Urothelium cell line (cell line): ENCODE measurements around the gene GJE1.
"Not testable (repeated sequence)": the region's sequence is repeated elsewhere in the genome, so short reads cannot be mapped to it uniquely, and the experiment has no call there.

Source experiments
- DNase-seq: peaks from one replicate; pipeline ENCODE4 v3.0.0; 2011; ENCODE audit warnings: low spot score, mixed read lengths
- FAIRE-seq: peaks from 2 replicates; lab custom pipeline; 2011; peaks lifted over from hg19 to GRCh38; lab: Jason Lieb, UNC

The GJE1 gene, protein sequence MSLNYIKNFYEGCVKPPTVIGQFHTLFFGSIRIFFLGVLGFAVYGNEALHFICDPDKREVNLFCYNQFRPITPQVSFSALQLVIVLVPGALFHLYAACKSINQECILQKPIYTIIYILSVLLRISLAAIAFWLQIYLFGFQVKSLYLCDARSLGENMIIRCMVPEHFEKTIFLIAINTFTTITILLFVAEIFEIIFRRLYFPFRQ

DNA sequence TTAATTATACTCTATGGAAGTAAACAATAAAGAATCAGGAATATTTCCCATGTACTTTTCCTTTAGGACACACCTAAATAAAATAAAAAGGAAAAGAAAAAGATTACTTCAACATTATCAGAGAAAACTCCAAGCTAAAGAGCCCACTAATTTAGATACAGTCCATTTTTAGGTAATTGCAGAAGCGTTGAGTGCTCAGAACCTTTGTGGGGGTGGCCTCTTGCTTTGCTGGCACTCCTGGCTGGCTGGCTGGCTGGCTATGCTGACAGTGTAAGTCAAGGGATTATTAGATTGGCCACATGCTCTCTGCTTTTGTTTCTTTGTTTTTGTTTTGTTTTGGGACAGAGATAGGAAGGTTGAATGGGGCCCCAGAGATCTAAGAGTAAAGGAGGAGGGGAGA is at the start of gene GJE1:
TSS of gene GJE1 (plus strand) at position 301 of the 400 bp plus-strand sequence. CDS start 234 bp downstream, outside the sequence.
- FAIRE-seq, result no peak
- no peak for DNase-seq

DNA sequence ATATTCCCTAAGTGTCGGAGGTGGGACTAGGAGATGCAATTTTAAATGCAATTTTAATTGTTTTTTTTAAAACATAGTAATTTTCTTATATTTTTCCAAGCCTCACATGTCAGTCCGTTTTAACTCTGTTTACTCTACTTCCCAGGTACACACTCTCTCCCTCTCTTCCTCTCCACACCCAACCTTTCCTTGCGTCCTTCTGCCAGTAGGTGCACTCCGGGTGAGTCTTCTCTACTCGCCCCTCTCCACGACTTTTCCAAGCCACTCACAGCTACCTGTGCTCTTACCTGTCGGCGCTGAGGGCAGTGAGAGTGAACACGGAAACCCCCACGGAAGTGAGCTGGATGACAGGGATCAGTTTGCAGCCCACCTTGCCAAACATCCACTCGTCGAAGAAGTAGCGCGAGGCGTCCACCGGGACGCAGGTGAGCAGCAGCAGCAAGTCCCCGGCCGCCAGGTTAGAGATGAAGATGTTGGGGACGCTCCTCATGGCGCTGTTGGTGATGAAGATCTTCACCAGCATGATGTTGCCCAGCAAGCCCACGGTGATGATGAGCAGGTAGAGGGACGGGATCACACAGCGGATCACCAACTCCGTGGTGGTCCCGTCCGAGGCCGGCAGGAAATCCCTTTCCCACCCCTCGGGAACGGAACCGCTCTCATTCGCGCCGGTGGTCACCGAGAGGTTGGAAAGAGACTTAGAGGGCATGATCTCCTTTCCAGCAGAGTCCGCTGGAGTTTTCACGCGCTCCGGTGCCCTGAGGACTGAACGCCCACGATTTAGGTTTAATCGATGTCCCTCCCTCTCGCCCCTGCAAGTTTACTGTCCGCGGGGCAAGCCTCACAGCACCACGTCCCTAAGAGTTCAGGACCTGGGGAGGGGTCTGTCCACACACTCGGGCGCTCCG is 44.5 kb upstream of the GJE1 start:
- FAIRE-seq, result no peak
- DNase-seq, result no peak

DNA sequence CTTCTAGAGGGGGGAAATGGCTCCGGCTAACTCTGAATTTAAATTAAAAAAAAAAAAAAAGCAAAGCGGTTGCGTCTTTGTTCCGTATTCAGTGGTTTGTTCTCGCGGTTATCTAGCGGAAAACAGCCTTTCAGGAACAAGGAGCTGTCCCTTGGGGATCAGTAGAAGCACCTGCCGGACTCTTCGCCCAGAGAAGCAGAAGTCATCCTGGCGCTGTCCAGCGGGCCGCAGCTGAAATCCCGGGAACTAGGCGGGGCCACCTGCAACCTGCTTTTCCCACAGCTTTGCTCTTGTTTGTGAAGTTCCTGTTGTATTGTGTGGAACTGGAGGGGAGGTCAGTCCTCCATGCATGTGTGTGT is 43.9 kb upstream of the GJE1 start:
- DNase-seq (peak; percentile 77), FAIRE-seq (no peak)

GRCh38 chr6:142104820-142105219 is 27.9 kb upstream of the GJE1 start:
- FAIRE-seq, DNase-seq: not testable (repeated sequence)

- FAIRE-seq, DNase-seq: not testable (repeated sequence)
These were observed 21.9 kb upstream of the GJE1 start for GRCh38 chr6:142110820-142111219.

DNA sequence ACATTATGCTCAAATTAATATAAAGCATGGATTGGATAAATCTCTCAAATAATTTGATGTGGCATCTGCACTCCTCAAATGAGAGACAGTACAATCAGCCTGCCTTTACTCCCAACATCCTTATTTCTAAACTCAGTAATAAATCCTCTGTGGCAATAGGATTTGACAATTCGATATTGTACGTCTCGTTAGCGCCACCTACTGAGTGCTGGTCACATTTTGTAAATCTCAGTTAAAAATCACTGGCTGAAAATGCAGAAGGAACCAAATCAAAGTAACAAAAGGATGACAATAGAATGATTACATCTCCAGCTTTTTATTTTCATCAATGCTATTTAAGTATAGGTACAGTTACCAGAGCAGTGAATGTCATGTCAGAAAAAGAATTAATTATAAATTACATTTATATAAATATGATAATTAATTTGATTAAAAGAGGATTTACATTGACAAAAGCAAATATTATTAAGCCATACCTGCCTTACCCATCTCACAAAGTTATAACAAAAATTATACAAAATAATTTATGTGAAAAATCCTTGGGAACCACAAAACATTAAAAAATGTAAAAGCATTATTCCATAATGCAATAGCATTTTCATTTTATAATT is 20.2 kb upstream of the GJE1 start:
- DNase-seq (peak; percentile 48), FAIRE-seq (peak; percentile 23)

GRCh38 chr6:142117366-142117765 is 15.4 kb upstream of the GJE1 start:
- FAIRE-seq (no peak), DNase-seq (no peak)

DNA sequence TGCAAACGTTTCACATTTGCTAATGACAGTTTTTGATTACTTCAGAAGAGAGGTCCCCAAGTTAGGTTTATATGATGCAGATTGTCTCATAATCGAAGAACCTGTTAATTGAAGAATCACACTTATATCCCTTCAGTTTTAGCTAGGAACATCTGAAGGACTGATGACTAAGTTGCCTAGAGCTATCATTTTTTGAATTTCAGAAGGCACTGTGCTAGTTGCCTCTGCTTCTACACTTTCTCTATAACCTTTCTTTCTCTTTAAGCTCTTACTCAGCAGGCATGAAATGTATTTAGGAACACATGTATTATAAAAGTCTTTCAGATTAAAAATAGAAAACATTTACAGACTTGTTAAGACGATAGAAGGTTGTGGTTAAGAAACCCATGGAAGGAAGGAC is 14.4 kb upstream of the GJE1 start:
- DNase-seq, result no peak
- no peak for FAIRE-seq

DNA sequence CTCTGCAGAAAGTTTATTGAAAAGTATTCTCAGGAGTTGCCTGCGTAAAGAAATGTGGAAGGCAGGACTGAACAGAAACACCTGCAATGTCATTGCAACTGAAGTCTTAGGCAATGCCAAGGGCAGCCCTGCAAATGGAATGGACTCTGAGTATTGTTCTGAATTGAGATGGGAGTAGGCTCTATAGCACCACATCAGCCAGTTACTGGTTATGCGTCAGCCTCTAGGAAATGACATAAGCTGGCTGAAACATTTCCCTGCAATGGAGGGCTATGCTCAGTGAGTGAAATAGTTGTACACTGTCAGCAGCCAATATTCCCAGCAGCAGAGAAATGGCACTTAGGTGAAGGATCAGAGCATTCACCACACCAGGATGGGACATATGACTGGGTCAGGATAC is 13.8 kb upstream of the GJE1 start:
- FAIRE-seq (no peak), DNase-seq (no peak)

DNA sequence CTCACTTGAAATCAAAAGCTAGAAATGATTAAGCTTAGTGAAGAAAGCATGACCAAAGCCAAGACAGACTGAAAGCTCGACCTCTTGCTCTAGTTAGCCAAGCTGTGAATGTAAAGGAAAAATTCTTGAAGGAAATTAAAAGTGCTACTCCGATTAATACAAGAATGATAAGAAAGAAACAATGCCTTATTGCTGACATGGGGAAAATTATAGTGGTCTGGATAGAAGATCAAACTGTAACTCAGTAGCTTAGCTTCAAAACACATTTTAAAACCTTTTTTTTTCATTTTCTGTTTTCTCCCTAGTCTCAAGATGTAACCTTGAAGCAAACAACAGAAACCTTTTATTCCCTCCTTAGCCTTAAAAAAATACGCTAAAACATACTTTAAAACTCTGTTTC is 11.4 kb upstream of the GJE1 start:
- DNase-seq (no peak), FAIRE-seq (no peak)

- DNase-seq (no peak), FAIRE-seq (no peak)
These were observed 1.9 kb upstream of the GJE1 start for GRCh38 chr6:142130814-142131213.

DNA sequence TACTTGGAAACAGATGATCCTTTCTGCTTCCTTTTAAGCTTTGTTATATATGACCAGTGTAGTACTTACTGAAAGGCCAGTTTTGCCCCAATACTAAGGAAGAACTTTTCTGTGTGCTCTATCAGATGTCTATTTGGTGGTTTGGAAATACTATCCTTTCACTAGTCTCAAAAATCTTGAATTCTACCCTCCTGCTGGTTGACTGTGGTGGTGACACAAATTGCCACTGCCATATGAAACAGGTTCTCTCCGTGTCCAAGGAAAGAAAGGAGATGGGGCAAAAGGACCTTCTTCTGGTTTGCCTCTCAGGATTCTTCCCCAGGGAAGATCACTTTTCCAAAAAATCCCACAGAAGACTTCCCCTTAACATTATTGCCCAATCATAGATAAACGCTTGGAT is 6.2 kb downstream of the GJE1 start:
- no peak for DNase-seq
- FAIRE-seq, result no peak

GRCh38 chr6:142141531-142141930 is 8.8 kb downstream of the GJE1 start:
- not testable (repeated sequence) for FAIRE-seq, DNase-seq

- peak; percentile 93 for DNase-seq
- FAIRE-seq, result peak; percentile 95
These were observed 14.3 kb downstream of the GJE1 start, which contains the start of the genes NMBR and VTA1 for GRCh38 chr6:142146828-142147662. Gene NMBR (minus strand): TSS chr6:142147122. CDS start chr6:142088658, 58,464 bp downstream. Gene VTA1 (plus strand): TSS chr6:142147263. CDS start chr6:142147288, 25 bp downstream.

DNA sequence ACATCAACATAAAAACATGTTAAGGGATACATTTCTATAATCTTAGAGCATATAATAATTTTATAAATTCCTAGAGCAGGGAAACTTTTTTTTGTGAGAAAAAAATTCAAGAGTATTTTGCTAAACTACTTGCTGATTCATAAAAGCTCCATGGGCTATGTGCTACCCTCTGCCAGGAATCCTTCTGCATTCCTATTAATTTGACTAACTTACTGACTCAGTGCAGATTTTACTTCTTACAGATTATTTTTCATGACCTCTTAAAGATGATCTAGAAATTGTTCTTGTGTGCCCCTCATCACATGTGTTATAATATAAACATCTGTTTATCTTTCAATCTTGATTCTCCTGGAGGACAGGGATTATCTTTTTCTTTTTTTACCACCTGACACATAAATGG is 20.0 kb downstream of the GJE1 start:
- DNase-seq (no peak), FAIRE-seq (no peak)

GRCh38 chr6:142153196-142153595 is 20.5 kb downstream of the GJE1 start:
- DNase-seq (no peak), FAIRE-seq (no peak)

DNA sequence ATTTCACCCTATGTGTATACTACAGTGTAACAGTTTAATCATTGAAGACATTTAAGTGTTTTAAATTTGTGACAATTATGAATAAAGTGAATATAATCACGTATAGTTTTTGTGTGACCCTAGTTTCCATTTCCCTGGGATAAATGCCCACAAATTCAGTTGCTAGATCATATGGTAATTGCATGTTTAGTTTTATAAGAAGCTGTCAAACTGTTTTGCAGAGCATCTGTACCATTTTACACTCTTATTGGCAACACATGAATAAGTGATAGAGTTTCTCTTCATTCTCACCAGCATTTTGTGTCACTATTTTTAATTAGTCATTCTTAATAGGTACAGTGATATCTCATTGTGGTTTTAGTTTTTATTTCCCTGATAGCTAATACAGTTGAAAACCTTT is 21.6 kb downstream of the GJE1 start:
- DNase-seq (no peak), FAIRE-seq (no peak)

GRCh38 chr6:142155091-142155490 is 22.4 kb downstream of the GJE1 start:
- FAIRE-seq, result no peak

GRCh38 chr6:142155895-142156757 is 23.4 kb downstream of the GJE1 start:
- peak; percentile 14 for DNase-seq
- no peak for FAIRE-seq

More at GRCh38 chr6:142155091-142155490, 22.4 kb downstream of the GJE1 start:
- no peak for DNase-seq

DNA sequence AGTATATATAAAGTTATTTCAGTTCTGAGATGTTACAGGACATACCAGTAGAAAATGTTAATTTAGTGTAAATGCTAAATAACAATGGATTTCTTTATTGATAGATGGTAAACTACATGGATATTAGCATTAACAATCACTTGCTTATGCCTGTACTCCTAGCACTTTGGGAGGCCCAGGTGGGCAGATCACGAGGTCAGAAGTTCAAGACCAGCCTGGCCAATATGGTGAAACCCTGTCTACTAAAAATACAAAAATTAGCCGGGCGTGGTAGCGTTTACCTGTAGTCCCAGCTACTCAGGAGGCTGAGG is 24.0 kb downstream of the GJE1 start:
- FAIRE-seq, DNase-seq: not testable (repeated sequence)
